Jurkat, Clone E6-1 (cell line): ENCODE measurements around the gene HP. TPM values are rescaled to one million over a fixed set of nuclear protein-coding genes. Genes with fewer than 3 reads are reported as not detected.
"Not testable (repeated sequence)": the region's sequence is repeated elsewhere in the genome, so short reads cannot be mapped to it uniquely, and the experiment has no call there.

ENCODE experiments used
- DNase-seq: peaks from one replicate; pipeline ENCODE4 v3.0.0-alpha.2; 2011; ENCODE audit warnings: low read depth, low spot score
- H3K4me3 ChIP-seq: 2 replicates; pipeline ENCODE4 v1.5.1; 2011; ENCODE audit warnings: mild to moderate bottlenecking, low read length, control low read depth, moderate library complexity
- polyA plus RNA-seq: library from polyadenylated mRNA; unstranded; fragments of >200 nt; gene quantifications from one replicate; pipeline ENCODE4 v1.2.1, GENCODE V29; 2012; ENCODE audit warnings: missing spikeins; ENCODE audit not compliant: insufficient read length, insufficient read depth

HP gene, protein sequence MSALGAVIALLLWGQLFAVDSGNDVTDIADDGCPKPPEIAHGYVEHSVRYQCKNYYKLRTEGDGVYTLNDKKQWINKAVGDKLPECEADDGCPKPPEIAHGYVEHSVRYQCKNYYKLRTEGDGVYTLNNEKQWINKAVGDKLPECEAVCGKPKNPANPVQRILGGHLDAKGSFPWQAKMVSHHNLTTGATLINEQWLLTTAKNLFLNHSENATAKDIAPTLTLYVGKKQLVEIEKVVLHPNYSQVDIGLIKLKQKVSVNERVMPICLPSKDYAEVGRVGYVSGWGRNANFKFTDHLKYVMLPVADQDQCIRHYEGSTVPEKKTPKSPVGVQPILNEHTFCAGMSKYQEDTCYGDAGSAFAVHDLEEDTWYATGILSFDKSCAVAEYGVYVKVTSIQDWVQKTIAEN
- not detected for polyA plus RNA-seq

DNA sequence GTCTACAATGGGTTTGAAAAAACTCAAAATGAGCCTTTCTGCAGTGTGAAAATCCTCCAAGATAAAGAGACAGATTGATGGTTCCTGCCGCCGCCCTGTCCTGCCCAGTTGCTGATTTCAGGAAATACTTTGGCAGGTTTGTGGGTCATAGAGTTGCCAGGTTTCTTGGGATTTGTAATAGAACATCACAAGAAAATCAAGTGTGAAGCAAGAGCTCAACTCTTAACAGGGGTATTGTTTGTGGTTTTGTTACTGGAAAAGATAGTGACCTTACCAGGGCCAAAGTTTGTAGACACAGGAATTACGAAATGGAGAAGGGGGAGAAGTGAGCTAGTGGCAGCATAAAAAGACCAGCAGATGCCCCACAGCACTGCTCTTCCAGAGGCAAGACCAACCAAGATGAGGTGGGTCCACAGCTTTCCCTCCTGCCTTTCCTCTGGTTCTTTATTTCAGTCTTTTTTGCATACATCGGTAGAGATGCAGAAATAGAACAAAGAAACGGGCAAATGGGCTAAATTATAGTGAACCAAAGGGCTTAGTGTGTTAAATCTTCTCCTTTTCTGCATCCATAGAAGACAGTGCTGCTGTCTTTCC lies at the start of gene HP:
Gene HP (plus strand): TSS at position 252 of the 594 bp plus-strand sequence. CDS start 148 bp downstream, at position 400.
- not testable (repeated sequence) for H3K4me3 ChIP-seq, DNase-seq

DNA sequence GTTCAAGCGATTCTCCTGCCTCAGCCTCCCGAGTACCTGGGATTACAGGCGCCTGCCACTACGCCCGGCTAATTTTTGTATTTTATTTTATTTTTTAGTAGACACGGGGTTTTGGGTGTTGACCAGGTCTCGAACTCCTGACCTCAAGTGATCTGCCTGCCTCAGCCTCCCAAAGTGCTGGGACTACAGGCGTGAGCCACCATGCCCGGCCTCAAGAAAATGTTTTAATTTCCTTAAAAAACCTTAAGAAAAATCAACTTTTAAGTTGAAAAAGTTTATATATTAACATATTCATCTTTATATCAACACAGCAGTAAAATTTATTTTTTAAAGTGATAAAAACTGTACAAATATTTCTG lies 46.3 kb upstream of the HP start:
- H3K4me3 ChIP-seq, result peak overlapping the region; percentile 42
- not testable (repeated sequence) for DNase-seq

DNA sequence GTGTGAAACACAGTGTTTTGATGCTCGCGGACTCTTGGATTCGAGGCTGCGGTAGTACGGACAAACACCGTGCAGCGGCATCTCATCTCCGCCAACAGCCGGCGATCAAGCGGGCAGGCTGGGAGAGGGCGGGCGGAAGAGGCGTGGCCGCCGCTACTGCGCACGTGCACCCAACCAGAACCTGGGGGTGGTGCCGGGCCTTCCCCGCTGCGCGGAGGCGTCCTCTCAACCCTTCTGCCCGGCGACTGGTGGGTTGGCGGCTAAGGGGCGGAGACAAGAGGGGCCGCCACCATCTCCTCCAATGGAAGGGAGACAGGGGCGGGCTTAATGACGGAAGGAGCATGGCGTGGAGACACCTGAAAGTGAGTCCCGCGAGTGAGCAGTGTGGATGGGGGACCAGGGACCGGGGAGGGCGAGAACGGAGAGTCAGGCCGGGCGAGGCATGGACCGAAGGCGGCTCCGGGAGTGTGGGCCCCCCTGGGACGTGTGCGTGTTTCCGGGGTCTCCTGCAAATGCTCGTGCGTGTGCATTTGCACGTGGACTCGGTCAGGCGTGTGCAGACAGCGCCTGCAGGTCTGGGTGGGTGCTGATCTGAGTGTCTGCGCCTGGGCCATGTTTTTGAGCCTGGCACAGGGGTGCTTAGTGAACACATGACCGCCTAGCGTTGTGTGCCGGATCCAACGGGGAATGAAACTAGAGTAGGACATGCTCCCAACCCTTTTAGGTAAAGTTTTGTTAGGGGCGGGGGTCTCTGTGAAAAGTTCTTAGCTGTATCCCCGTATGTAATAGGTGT lies 45.7 kb upstream of the HP start, which contains the start of gene DHODH:
Gene DHODH (plus strand): TSS at position 321 of the 793 bp plus-strand sequence. CDS start 21 bp downstream, at position 342.
- peak; percentile 96 for DNase-seq
- H3K4me3 ChIP-seq, result peak within 1 kb of the TSS; percentile 98

DNA sequence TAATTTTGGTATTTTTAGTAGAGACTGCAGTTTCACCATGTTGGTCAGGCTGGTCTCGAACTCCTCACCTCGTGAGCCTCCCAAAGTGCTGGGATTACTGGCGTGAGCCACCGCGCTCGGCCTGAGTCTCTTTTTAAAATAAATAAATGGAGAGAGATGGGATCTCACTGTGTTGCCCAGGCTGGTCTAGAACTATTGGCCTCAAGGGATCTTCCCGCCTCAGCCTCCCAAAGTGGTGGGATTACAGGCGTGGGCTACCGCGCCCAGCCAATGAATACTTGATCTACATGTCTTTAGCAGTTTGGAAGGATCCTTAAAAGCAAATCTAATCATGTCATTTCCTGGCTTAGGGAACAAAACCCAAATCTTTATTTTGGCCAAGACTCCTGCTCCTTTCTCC lies 44.5 kb upstream of the HP start:
- H3K4me3 ChIP-seq, result no peak overlapping the region
- DNase-seq, result no peak

DNA sequence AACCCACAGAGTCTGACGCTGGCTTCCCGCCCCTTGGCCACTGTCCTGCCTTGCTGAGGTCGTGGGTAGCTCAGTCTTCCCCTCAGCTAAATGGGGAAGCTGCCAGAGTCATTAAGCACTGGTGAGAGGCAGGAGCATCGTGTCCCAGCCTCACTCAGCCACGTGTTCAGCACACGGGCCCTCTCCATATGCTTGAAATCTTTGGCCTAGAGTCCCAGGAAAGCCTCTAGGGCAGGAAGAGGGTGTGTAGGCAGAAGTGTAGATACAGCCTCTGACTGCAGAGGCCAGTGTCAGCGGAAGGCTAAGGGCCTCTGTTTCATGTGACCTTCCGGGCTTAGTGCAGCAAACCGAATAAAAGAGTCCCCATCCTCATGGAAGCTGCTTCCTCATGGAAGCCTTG lies 41.7 kb upstream of the HP start:
- DNase-seq, result no peak
- H3K4me3 ChIP-seq, result no peak overlapping the region

DNA sequence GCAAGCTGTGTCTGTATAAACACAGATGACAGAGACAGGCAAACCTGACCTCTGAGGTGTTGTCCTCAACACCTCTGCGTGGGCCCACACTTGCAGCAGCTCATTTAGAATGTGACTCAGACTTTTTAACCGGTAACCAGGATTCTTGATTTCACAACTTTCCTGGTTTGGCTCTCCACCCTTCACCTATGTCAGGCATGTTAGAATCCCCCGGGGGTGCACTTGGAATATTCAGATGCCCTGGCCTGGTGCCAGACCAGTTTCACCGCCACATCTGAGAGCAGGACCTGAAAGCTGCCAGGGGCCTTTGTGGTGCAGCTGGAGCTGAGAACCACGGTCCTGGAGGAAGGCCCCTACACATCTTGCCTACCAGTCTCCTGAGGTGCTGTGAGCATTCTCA lies 40.9 kb upstream of the HP start:
- no peak for DNase-seq
- no peak overlapping the region for H3K4me3 ChIP-seq

DNA sequence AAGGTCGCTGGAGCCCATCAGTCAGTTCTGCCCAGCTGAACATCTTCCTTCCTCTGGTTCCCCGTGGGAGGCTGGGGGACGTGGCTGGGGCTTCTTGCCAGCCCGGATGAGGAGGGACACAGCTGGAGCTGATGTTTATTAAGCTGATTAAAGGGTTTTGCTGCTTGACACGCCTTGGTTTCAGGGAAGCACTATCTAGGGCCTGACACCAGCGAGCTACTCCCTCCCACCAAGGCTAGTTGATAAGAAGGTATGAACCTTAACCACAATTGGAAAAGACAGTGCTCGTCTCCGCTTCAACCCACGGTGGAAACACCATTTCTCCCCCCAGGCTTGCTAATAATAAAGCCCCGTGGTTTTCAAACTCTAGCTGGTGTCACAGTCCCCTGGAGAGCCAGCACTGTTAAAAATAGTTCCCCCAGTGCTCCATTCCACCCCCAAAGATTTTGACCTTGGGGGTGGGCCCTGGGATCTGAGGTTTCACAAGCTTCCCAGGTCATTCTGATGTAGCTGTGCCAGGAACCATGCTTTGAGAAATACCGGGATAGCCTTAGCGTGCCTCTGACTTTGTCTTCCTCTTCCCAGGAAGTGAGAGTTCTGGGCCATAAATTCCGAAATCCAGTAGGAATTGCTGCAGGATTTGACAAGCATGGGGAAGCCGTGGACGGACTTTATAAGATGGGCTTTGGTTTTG lies 40.3 kb upstream of the HP start:
- H3K4me3 ChIP-seq, result no peak overlapping the region

DNA sequence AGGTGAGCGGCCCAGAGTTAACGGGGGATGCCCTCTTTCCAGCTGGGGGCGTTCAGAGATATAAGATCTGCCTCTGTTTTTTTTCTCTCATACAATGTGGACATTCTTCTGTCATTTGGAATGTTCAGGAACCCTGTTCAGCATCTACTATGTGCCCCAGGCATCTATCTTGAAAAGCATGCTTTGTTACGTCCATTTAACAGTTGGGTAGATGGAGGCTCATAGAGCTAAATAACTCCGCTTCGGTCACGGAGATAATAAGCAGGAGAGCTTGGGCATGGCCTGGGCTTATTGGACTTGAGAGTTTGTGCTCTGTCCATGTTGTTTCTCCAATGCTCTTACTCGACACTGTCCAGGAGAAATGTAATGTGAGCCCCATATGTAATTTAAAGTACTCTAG lies 39.6 kb upstream of the HP start:
- H3K4me3 ChIP-seq, result no peak overlapping the region
- DNase-seq, result no peak

More for the DNA sequence above, 40.3 kb upstream of the HP start:
- no peak for DNase-seq

DNA sequence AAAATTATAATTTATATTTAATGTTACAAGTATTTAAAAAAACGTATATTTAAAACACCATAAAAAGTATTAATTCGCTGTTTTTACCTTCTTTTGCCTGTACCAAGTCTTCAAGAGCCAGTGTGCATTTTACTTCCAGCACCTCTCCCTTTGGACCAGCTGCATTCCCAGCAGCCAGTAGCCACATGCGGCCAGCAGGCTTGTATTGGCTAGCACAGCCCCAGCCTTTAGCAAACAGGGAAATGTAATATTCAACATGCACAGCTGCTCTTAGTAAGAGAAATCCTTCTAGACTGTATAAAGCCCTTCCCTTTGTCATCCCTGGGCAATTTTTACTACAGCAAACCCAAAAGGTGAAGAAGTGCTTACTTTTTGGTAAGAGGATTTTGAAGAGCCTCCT lies 39.2 kb upstream of the HP start:
- no peak overlapping the region for H3K4me3 ChIP-seq
- DNase-seq, result no peak

DNA sequence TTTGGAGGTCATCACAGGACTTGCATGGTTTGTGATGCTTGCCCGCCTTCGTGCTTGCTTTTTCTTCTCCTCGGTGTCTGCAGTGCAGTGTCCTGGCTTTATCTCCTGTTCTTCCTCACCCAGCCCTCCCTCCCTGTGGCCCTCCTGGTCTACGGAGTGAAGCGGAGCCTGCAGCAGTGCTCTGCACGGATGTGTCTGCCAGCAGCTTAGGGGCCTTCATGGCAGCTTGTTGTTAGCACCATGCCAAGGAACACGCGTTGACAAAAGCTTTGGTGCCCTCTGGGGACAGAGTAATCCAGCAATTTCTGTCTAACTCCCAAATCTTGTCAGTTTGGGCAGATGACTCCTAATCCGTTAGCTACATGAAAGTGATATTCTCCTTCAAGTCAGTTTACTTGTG lies 35.8 kb upstream of the HP start:
- no peak for DNase-seq
- no peak overlapping the region for H3K4me3 ChIP-seq

DNA sequence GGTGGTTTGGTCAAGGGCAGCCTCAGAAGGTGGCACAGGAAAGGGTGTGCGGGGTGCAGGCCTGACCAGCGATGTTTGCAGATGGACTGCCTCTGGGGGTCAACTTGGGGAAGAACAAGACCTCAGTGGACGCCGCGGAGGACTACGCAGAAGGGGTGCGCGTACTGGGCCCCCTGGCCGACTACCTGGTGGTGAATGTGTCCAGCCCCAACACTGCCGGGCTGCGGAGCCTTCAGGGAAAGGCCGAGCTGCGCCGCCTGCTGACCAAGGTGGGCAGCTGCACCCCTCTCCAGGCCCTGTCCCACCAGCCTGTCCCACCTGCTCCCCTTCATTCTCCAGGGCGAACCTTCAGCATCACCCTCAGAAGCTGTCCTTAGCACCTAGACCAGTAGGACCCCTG lies 33.3 kb upstream of the HP start:
- H3K4me3 ChIP-seq, result no peak overlapping the region
- DNase-seq, result no peak

DNA sequence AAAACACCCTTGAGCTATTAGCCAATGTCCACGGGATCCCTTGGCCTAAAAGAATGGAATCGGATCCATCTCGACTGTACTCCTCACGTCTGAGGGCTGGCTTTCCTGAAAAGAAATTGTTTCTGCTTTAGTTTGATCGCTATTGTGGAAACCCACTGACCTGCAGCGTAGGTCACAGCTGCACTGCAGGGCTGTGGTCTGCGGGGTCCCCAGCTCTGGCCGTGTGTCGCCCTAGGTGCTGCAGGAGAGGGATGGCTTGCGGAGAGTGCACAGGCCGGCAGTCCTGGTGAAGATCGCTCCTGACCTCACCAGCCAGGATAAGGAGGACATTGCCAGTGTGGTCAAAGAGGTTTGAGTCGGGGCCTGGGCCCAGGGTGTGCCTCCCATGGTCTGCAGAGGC lies 32.2 kb upstream of the HP start:
- no peak for DNase-seq
- no peak overlapping the region for H3K4me3 ChIP-seq

DNA sequence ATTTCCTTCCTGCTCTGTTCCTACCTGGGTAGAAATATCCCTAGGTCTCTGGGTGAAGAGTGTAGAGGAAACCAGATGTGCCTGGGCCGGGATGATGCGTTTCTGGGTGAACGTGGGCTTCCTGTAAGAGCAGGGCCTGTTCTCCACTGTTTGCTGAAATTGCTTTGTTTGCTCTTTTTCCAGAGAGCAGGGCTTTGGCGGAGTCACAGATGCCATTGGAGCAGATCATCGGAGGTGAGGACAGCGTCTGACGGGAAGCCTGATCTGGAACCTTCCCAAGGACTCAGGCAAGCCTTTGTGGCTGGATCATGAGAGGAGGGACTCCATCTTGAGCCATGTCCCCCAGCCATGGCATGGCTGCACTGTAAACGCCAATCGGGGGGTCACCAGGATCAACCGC lies 30.3 kb upstream of the HP start:
- DNase-seq, result no peak
- no peak overlapping the region for H3K4me3 ChIP-seq

DNA sequence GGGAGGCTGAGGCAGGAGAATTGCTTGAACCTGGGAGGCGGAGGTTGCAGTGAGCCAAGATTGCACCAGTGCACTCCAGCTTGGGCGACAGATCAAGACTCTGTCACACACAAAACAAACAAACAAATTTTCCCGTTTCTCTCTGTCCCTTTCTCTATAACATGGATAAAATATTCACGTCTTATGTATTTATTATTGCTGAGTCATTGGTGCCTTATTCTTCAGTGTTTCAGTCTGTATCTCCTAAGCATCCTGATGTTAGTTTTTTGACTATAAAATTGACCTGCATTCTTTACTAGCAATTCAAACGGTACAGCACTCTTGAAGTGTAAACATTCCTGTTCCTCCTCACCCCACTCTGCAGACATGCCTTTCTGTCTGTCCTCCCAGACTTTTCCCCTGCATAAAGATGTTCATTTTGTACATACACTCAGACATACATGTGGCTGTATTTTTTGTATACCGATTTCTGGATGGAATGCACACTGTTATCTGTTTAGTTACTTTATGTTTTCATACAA lies 29.4 kb upstream of the HP start:
- DNase-seq, result no peak
- no peak overlapping the region for H3K4me3 ChIP-seq

DNA sequence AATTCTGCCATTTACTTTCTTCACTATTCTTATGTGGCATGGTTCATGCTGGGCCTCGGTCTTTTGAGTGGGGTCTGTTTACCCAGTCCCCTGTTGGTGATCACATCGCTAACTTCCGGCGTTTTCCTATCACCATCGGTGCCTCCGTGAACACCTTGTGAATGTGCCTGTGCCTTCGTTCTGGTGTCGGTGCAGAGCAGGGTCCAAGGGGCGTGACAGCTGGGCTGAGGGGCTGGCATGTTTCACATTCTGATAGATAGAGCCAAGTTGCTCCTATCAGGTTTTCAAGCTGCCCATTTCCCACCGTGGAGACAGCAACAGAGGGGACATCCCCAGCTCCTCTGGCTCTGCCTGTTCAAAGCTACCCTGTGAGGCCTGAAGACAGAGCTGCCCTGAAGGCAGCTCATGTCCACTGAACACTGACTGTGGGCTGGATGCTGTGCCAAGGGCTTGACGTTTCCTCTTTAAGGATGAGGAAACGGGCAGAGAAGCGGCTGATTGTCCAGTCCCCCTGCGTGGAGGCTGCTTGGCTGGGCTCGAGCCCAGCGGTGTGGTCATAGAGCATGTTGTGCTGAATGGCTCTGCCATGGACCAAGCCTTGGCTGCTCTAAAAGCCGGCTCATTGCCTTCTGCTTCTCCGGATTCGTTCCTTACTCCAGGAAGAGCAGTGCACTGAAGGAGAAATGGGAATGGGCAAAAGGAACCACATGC lies 28.7 kb upstream of the HP start:
- DNase-seq, result no peak
- H3K4me3 ChIP-seq, result no peak overlapping the region

DNA sequence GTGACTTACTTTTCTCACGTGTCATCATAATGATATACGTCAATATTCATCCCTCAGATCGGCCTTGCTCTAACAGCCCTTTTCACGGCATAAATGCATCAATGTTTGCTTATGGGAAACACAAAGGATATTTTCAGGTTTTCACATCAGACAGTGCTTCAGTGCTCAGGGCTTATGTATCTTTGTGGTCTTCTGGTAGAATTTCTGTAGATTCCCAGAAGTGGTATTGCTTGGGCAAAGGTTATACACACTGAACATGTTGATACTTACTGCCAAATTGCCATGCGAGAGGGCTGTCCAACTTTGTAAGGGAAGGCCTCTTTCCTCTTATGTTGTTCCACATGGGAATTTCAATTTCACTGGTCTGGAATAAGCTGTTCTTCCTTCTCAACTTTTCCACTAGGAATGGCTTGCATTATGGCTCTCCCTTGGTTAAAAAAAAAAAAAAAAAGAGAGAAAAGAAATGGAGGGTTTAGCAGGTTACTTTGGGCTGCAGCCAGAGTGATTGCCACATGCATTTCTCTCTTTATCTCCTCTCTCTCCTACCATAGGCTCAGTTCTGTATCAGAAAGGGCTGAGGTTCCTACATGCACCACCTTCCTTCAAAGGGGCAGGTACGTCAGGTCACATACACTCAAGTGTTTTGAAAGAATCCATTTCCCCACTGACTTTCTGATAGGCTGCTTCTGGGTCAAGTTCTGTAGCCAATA lies 26.5 kb upstream of the HP start:
- no peak overlapping the region for H3K4me3 ChIP-seq
- DNase-seq, result no peak

DNA sequence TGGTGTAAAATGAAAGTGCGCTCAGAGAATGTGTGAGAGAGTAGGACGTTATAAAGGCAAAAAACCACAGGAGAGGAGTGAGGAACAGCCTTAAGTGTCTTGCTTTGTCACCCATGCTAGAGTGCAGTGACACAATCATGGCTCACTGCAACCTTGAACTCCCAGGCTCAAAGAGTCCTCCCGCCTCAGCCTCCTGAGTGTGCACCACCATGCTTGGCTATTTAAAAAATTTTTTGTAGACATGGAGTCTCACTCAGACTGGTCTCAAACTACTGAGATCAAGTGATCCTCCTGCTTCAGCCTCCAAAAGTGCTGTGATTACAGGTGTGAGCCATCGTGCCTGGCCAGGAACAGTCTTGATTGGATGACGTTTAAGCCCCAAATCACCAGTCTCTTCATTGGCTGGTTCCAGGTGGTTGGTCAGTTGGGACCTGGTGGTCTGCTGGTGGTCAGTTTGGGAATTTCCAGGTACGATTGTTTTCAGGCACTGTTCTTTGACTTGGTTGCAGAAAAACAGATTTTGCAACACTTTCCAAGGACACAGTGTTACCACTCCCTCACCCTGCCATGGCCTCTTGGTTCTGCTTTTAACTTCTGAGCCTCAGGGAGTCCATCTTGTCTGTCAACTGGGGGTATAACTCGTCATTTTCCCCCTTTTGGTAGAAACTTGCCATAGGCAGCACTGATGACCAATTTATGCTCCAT lies 24.6 kb upstream of the HP start:
- no peak overlapping the region for H3K4me3 ChIP-seq
- no peak for DNase-seq
